Upper lobe of left lung (tissue), 4 donors: ENCODE data around the gene NOTCH1.

Source experiments
- CTCF ChIP-seq, 6 experiments: fragments of 450-650 bp in 4 of 6; fragments of 200-600 bp in 2 of 6; sonication (generic) in 2 of 6; IDR thresholded peaks; one replicate each; pipeline ENCODE4 v1.5.1; 2016 to 2019; ENCODE audit warnings: antibody characterized with exemption in 6 of 6
- EP300 ChIP-seq, 4 donors: sonication (generic); formaldehyde crosslinking; IDR thresholded peaks; one replicate each; pipeline ENCODE4 v1.5.1; 2017; ENCODE audit warnings: antibody characterized with exemption in 4 of 4, control low read depth in 2 of 4
- POLR2A ChIP-seq, 4 donors: fragments of 450-650 bp; IDR thresholded peaks; one replicate each; pipeline ENCODE4 v1.5.1; 2016 to 2017; ENCODE audit warnings: antibody characterized with exemption in 4 of 4, mild to moderate bottlenecking in 2 of 4
- POLR2AphosphoS5 ChIP-seq, 2 donors: sonication (generic); formaldehyde crosslinking; IDR thresholded peaks; one replicate each; pipeline ENCODE4 v1.5.1; 2017; ENCODE audit warnings: antibody characterized with exemption in 2 of 2

DNA sequence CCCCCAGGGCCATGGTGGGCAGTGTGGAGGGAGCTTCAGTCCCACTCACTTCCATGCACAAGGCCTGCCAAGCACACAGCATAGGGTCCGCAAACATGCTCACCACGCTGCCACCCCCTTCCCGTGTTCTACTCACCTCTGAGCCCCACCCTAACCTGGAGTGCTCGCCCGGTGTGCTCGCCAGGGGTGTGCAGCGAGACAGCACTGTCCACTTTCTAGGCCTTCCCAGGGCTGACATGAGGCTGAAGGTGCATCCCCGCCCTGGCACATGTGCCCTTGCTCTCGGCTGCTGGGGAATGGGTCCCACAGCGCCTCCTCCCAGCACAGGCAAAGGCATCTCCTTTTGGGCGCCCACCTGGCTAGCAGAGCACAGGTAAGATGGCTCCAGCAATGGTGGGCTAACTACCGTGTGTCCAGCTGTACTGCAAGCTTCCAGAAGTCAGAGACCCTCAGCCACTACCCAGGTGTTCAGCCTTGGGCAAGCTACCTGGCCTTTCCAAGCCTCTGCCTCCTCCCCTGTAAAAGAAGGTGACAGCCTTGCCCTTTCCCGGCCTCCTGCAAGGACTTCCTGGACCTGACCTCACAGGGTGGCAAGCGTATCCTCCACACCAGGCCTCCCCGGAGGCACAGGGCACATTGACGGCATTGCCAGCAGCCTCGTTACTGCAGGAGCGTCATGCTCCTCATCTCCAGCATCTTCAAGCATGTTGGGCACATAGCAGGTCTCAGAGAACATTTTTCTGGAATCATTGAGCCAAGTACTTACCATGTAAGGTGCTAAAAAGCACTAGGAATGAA, 58.8 kb downstream of the NOTCH1 start:
- TF ChIP-seq CTCF (IDR thresholded peaks at IDR 0.05) (no peak), POLR2A (IDR thresholded peaks at IDR 0.05) (no peak), EP300 (IDR thresholded peaks at IDR 0.05) (no peak), POLR2AphosphoS5 (IDR thresholded peaks at IDR 0.05) (no peak)
